ENCODE data around the gene DOCK4. TPM values are rescaled to one million over a fixed set of nuclear protein-coding genes. Genes with fewer than 3 reads are reported as not detected.

Gene DOCK4
- total RNA-seq, 1 donor, result 31.8 TPM

- DNase-seq (ENCODE audit: insufficient read length, low spot score, missing footprints), result no peak
- TF ChIP-seq CTCF (IDR thresholded peaks at IDR 0.05; ENCODE audit: extremely low read depth, low read depth, low read length), result no peak
- no peaks in the 10 kb centered on the region for H3K4me1 ChIP-seq (ENCODE audit: insufficient read depth, low read length)
- no peaks in the 10 kb centered on the region for H4K20me1 ChIP-seq (ENCODE audit: insufficient read depth, low read length)
- H3K27me3 ChIP-seq (ENCODE audit: insufficient read depth, low read length), result no peaks in the 10 kb centered on the region
- no peak overlapping the region for H3K4me2 ChIP-seq (ENCODE audit: insufficient read depth, low read length)
- no peak overlapping the region for H3K27ac ChIP-seq (ENCODE audit: low read depth, low read length)
- no peak overlapping the region for H2AFZ ChIP-seq (ENCODE audit: low read length)
- H3K36me3 ChIP-seq (ENCODE audit: insufficient read depth, low read length), result no peaks in the 10 kb centered on the region
- H3K4me3 ChIP-seq (ENCODE audit: insufficient read depth, low read length), result no peak overlapping the region
- H3K9me3 ChIP-seq (ENCODE audit: low read depth, low read length), result no peaks in the 10 kb centered on the region
- H3K79me2 ChIP-seq (ENCODE audit: insufficient read depth, low read length), result no peaks in the 10 kb centered on the region
Measured at GRCh38 chr7:111883241-111883640, 323.0 kb downstream of the DOCK4 start.

GRCh38 chr7:111878785-111879184 lies 327.4 kb downstream of the DOCK4 start:
- no peaks in the 10 kb centered on the region for H3K79me2 ChIP-seq (ENCODE audit: insufficient read depth, low read length)
- H3K4me2 ChIP-seq (ENCODE audit: insufficient read depth, low read length), result no peak overlapping the region
- no peaks in the 10 kb centered on the region for H3K4me1 ChIP-seq (ENCODE audit: insufficient read depth, low read length)
- no peak for TF ChIP-seq CTCF (IDR thresholded peaks at IDR 0.05; ENCODE audit: extremely low read depth, low read depth, low read length)
- no peaks in the 10 kb centered on the region for H3K9me3 ChIP-seq (ENCODE audit: low read depth, low read length)
- H2AFZ ChIP-seq (ENCODE audit: low read length), result no peak overlapping the region
- H3K4me3 ChIP-seq (ENCODE audit: insufficient read depth, low read length), result no peak overlapping the region
- H4K20me1 ChIP-seq (ENCODE audit: insufficient read depth, low read length), result no peaks in the 10 kb centered on the region
- no peak for DNase-seq (ENCODE audit: insufficient read length, low spot score, missing footprints)
- H3K27me3 ChIP-seq (ENCODE audit: insufficient read depth, low read length), result no peaks in the 10 kb centered on the region
- H3K36me3 ChIP-seq (ENCODE audit: insufficient read depth, low read length), result no peaks in the 10 kb centered on the region
- no peak overlapping the region for H3K27ac ChIP-seq (ENCODE audit: low read depth, low read length)

- no peaks in the 10 kb centered on the region for H3K4me1 ChIP-seq (ENCODE audit: insufficient read depth, low read length)
- no peaks in the 10 kb centered on the region for H3K9me3 ChIP-seq (ENCODE audit: low read depth, low read length)
- no peak for TF ChIP-seq CTCF (IDR thresholded peaks at IDR 0.05; ENCODE audit: extremely low read depth, low read depth, low read length)
- H3K79me2 ChIP-seq (ENCODE audit: insufficient read depth, low read length), result no peaks in the 10 kb centered on the region
- no peaks in the 10 kb centered on the region for H4K20me1 ChIP-seq (ENCODE audit: insufficient read depth, low read length)
- H3K27me3 ChIP-seq (ENCODE audit: insufficient read depth, low read length), result no peaks in the 10 kb centered on the region
- H3K36me3 ChIP-seq (ENCODE audit: insufficient read depth, low read length), result no peaks in the 10 kb centered on the region
- H3K4me2 ChIP-seq (ENCODE audit: insufficient read depth, low read length), result no peak overlapping the region
- H2AFZ ChIP-seq (ENCODE audit: low read length), result no peak overlapping the region
- DNase-seq (ENCODE audit: insufficient read length, low spot score, missing footprints), result no peak
- H3K4me3 ChIP-seq (ENCODE audit: insufficient read depth, low read length), result no peak overlapping the region
- H3K27ac ChIP-seq (ENCODE audit: low read depth, low read length), result no peak overlapping the region
Measured at GRCh38 chr7:111877931-111878330, 328.3 kb downstream of the DOCK4 start.

GRCh38 chr7:111873963-111874690 lies 332.1 kb downstream of the DOCK4 start:
- Histone ChIP-seq H3K36me3 (ENCODE audit: insufficient read depth, low read length) (no peaks in the 10 kb centered on the region), H3K27ac (ENCODE audit: low read depth, low read length) (no peak overlapping the region), H2AFZ (ENCODE audit: low read length) (peak overlapping the region; percentile 18), H4K20me1 (ENCODE audit: insufficient read depth, low read length) (no peaks in the 10 kb centered on the region), H3K4me2 (ENCODE audit: insufficient read depth, low read length) (no peak overlapping the region), H3K9me3 (ENCODE audit: low read depth, low read length) (no peaks in the 10 kb centered on the region), H3K27me3 (ENCODE audit: insufficient read depth, low read length) (no peaks in the 10 kb centered on the region), H3K4me3 (ENCODE audit: insufficient read depth, low read length) (no peak overlapping the region), H3K4me1 (ENCODE audit: insufficient read depth, low read length) (no peaks in the 10 kb centered on the region), H3K79me2 (ENCODE audit: insufficient read depth, low read length) (no peaks in the 10 kb centered on the region)
- no peak for DNase-seq (ENCODE audit: insufficient read length, low spot score, missing footprints)
- no peak for TF ChIP-seq CTCF (IDR thresholded peaks at IDR 0.05; ENCODE audit: extremely low read depth, low read depth, low read length)
